AG04450 (cell line): ENCODE measurements around the gene EBLN1. TPM values are rescaled to one million over a fixed set of nuclear protein-coding genes. Genes with fewer than 3 reads are reported as not detected.

ENCODE experiments used
- CTCF ChIA-PET: fragments of 300-600, 350-600 bp; formaldehyde crosslinking; extraction: SDS; loops from one replicate; lab custom pipeline; 2022; ENCODE audit warnings: antibody characterized with exemption, inconsistent platforms; lab: Charles Lee
- POLR2A ChIA-PET: fragments of 350-600 bp; formaldehyde crosslinking; extraction: SDS; loops from one replicate; lab custom pipeline; 2021; ENCODE audit warnings: antibody characterized with exemption, inconsistent platforms; lab: Yijun Ruan, JAX
- DNase-seq: peaks from one replicate; pipeline ENCODE4 v3.0.0-alpha.2; 2011; ENCODE audit warnings: low read depth, low spot score
- H3K27ac ChIP-seq: one replicate; pipeline ENCODE4 v1.5.1; 2012; ENCODE audit warnings: low read depth, low read length, control low read depth
- H3K27me3 ChIP-seq: one replicate; pipeline ENCODE4 v1.6.0; 2012; ENCODE audit warnings: low read length; ENCODE audit not compliant: control insufficient read depth, insufficient read depth
- H3K4me3 ChIP-seq: 2 replicates; pipeline ENCODE4 v1.5.1; 2011; ENCODE audit warnings: mild to moderate bottlenecking, low read depth, low read length, control low read depth
- H3K9me3 ChIP-seq: 2 replicates; pipeline ENCODE4 v1.5.1; 2012; ENCODE audit warnings: low read length; ENCODE audit not compliant: control insufficient read depth, insufficient read depth
- polyA plus RNA-seq: library from polyadenylated mRNA; depleted of rRNA; stranded (reverse); fragments of >200 nt; gene quantifications from 2 replicates; pipeline ENCODE4 v1.2.3, GENCODE V29; 2011; rRNA removed
- TF ChIP-seq, protein P1 (sequence below): IDR thresholded peaks from 2 replicates; pipeline ENCODE4 v1.5.1; 2011; ENCODE audit warnings: low read depth, low read length, control low read depth, inconsistent platforms

EBLN1 gene
- polyA plus RNA-seq, 1 experiment: not detected

DNA sequence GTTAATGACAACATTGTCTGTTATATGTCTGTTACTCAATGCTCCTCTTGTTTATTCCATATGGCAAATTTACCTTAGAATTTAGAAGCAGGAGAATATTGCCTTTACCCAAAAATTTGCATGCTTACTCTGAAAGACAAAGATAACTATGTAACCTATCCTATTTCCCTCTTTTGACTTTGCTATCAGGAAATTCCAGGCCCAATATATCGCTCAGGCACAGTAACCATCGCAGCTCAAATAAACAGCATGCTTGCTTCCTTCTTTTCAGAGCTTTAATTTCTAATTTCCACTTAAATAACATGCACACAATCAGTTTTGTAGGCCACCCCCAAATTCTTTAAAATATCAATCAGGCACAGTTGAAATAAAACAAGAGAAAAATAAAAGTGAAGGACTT lies 57.8 kb downstream of the EBLN1 start:
- DNase-seq: no peak
- Histone ChIP-seq H3K27me3 (no peaks in the 10 kb centered on the region), H3K9me3 (no peaks in the 10 kb centered on the region), H3K27ac (no peak overlapping the region), H3K4me3 (no peak overlapping the region)
- TF ChIP-seq, protein P1, sequence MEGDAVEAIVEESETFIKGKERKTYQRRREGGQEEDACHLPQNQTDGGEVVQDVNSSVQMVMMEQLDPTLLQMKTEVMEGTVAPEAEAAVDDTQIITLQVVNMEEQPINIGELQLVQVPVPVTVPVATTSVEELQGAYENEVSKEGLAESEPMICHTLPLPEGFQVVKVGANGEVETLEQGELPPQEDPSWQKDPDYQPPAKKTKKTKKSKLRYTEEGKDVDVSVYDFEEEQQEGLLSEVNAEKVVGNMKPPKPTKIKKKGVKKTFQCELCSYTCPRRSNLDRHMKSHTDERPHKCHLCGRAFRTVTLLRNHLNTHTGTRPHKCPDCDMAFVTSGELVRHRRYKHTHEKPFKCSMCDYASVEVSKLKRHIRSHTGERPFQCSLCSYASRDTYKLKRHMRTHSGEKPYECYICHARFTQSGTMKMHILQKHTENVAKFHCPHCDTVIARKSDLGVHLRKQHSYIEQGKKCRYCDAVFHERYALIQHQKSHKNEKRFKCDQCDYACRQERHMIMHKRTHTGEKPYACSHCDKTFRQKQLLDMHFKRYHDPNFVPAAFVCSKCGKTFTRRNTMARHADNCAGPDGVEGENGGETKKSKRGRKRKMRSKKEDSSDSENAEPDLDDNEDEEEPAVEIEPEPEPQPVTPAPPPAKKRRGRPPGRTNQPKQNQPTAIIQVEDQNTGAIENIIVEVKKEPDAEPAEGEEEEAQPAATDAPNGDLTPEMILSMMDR: no peak
- POLR2A ChIA-PET: no interaction called here
- CTCF ChIA-PET: no interaction called here

DNA sequence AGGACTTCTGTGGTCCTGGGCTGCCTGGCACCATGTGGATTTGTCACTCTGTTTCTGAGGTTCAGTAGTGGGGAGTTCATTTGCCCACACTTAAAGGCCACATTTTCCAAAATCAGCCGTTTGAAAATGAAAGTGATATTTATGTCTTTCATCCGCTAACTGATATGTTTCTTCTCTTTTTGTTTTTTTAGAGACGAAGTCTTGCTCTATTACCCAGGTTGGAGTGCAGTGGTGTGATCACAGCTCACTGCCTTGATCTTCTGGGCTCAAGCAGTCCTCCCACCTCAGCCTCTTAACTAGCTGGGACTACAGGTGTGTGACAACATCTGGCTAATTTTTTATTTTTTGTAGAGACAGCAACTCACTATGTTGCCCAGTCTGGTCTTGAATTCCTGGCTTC lies 58.6 kb downstream of the EBLN1 start:
- TF ChIP-seq, protein P1: no peak
- ChIA-PET CTCF (no interaction called here), POLR2A (no interaction called here)

More for the DNA sequence above, 58.6 kb downstream of the EBLN1 start:
- no peak overlapping the region for H3K4me3 ChIP-seq
- H3K27ac ChIP-seq: no peak overlapping the region
- H3K27me3 ChIP-seq: no peaks in the 10 kb centered on the region
- H3K9me3 ChIP-seq: no peaks in the 10 kb centered on the region
- no peak for DNase-seq

Other genes with a start within 250 kb of the EBLN1 start
- 21.5 and 22.2 TPM in 2 replicates for gene DNAJC1, start 214.3 kb downstream of the EBLN1 start, polyA plus RNA-seq
- 49.4 and 64.7 TPM in 2 replicates for gene COMMD3, start 98.4 kb upstream of the EBLN1 start, polyA plus RNA-seq
- gene BMI1, start 103.1 kb upstream of the EBLN1 start, polyA plus RNA-seq: 40.4 and 50.4 TPM in 2 replicates
- gene SPAG6, start 127.5 kb upstream of the EBLN1 start, polyA plus RNA-seq: not detected in 2 replicates